NB4 (cell line): Measurements from ENCODE around the gene SCEL.

ENCODE experiments used
- CTCF ChIP-seq: IDR thresholded peaks from one replicate; pipeline ENCODE4 v1.5.1; 2012; ENCODE audit warnings: low read depth, low read length
- MAX ChIP-seq: IDR thresholded peaks from 2 replicates; pipeline ENCODE4 v1.6.1; 2011; ENCODE audit warnings: low read depth, low read length
- POLR2A ChIP-seq: IDR thresholded peaks from 2 replicates; pipeline ENCODE4 v1.6.1; 2011; ENCODE audit warnings: mild to moderate bottlenecking; ENCODE audit not compliant: insufficient read length; ENCODE audit errors: extremely low read depth

DNA sequence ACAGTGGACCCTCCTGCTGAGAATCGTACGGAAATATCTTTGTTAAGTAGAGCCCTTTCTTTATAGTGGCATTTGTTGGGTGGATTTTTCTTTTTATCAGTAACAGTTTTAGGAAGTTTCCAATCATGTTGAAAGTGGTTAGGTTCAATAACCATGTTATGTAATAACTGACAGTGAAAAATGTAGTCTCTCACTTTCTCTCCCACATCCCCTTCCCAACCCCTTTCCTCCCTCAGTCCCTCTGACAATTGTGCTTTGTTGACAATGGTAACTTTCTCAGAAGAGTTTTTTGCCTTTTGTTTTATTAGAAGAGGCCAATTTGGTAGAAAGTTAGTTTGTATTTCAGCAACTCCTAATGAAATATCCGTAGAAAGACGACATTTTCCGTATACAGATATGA is 84.1 kb downstream of the SCEL start:
- TF ChIP-seq CTCF = no peak
- no peak for TF ChIP-seq POLR2A
- no peak for TF ChIP-seq MAX
